OCI-LY7 (cell line): ENCODE measurements around the gene RHOA.

Source experiments
- CTCF ChIP-seq: fragments of 200-600 bp; sonication (generic); conservative IDR thresholded peaks from 2 replicates; pipeline ENCODE4 v1.5.1; 2014; ENCODE audit warnings: mild to moderate bottlenecking, antibody characterized with exemption, low read length, moderate library complexity, mixed read lengths
- EZH2phosphoT487 ChIP-seq: fragments of 200-600 bp; sonication (generic); IDR thresholded peaks from 2 replicates; pipeline ENCODE4 v1.6.1; 2018; ENCODE audit warnings: low read depth, borderline replicate concordance, mild to moderate bottlenecking, mixed run types, antibody characterized with exemption, low read length, moderate library complexity, mixed read lengths

GRCh38 chr3:49358884-49359225 lies 52.9 kb downstream of the RHOA start:
- TF ChIP-seq CTCF, result no peak
- no peak for TF ChIP-seq EZH2phosphoT487
